ENCODE measurements around the gene IGF1.

The IGF1 gene

DNA sequence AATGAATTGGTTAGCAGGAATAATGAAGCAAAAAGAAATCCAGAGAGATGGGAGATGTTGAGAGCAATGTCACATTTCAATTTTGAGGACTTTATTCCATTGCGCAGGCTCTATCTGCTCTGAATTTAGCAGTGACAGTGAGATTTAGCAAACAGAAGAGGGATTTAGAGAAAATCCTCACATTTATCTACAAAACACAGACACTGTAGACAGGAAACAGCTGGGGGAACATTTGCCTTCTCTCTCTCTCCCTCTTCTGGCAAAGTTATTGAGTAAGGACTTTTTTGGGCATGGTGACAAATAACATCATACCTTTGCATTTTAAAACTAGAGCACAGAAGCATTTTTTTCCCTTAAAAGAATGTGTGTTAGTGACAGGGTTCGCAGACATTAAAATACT, at the start of gene IGF1:
Gene IGF1, minus strand, starts transcription at position 158 of the 400 bp plus-strand sequence. CDS start 182 bp downstream, outside the sequence.
- H3K9me3 ChIP-seq (ENCODE audit: severe bottlenecking) = no peaks in the 10 kb centered on the region
- TF ChIP-seq CTCF (IDR thresholded peaks at IDR 0.05; ENCODE audit: low read depth, low read length) = no peak
- no peaks in the 10 kb centered on the region for H3K27me3 ChIP-seq (ENCODE audit: insufficient read depth, low read depth, severe bottlenecking)
- H3K27ac ChIP-seq = no peak within 1 kb of the TSS
- H3K4me3 ChIP-seq (ENCODE audit: low read depth, low read length) = no peak within 1 kb of the TSS
- DNase-seq = peak; percentile 16
- H3K36me3 ChIP-seq = no peaks in the 10 kb centered on the region

GRCh38 chr12:102528111-102528510, 47.7 kb upstream of the IGF1 start:
- DNase-seq = no peak
- Histone ChIP-seq H3K27me3 (ENCODE audit: insufficient read depth, low read depth, severe bottlenecking) (no peaks in the 10 kb centered on the region), H3K36me3 (no peaks in the 10 kb centered on the region), H3K9me3 (ENCODE audit: severe bottlenecking) (no peaks in the 10 kb centered on the region), H3K4me3 (ENCODE audit: low read depth, low read length) (no peak overlapping the region), H3K27ac (no peak overlapping the region)
- TF ChIP-seq CTCF (IDR thresholded peaks at IDR 0.05; ENCODE audit: low read depth, low read length) = no peak

- no peak overlapping the region for H3K27ac ChIP-seq
- H3K9me3 ChIP-seq (ENCODE audit: severe bottlenecking) = no peaks in the 10 kb centered on the region
- no peak overlapping the region for H3K4me3 ChIP-seq (ENCODE audit: low read depth, low read length)
- H3K36me3 ChIP-seq = no peaks in the 10 kb centered on the region
- DNase-seq = no peak
- TF ChIP-seq CTCF (IDR thresholded peaks at IDR 0.05; ENCODE audit: low read depth, low read length) = no peak
- no peaks in the 10 kb centered on the region for H3K27me3 ChIP-seq (ENCODE audit: insufficient read depth, low read depth, severe bottlenecking)
Observed at GRCh38 chr12:102527171-102527720, 46.9 kb upstream of the IGF1 start.

GRCh38 chr12:102526656-102527055, 46.3 kb upstream of the IGF1 start:
- Histone ChIP-seq H3K9me3 (ENCODE audit: severe bottlenecking) (no peaks in the 10 kb centered on the region), H3K27ac (no peak overlapping the region), H3K4me3 (ENCODE audit: low read depth, low read length) (no peak overlapping the region), H3K36me3 (no peaks in the 10 kb centered on the region), H3K27me3 (ENCODE audit: insufficient read depth, low read depth, severe bottlenecking) (no peaks in the 10 kb centered on the region)
- DNase-seq = no peak
- no peak for TF ChIP-seq CTCF (IDR thresholded peaks at IDR 0.05; ENCODE audit: low read depth, low read length)

- Histone ChIP-seq H3K27ac (no peak overlapping the region), H3K9me3 (ENCODE audit: severe bottlenecking) (no peaks in the 10 kb centered on the region), H3K27me3 (ENCODE audit: insufficient read depth, low read depth, severe bottlenecking) (no peaks in the 10 kb centered on the region), H3K4me3 (ENCODE audit: low read depth, low read length) (no peak overlapping the region), H3K36me3 (no peaks in the 10 kb centered on the region)
- no peak for DNase-seq
- no peak for TF ChIP-seq CTCF (IDR thresholded peaks at IDR 0.05; ENCODE audit: low read depth, low read length)
Observed at GRCh38 chr12:102522768-102523167, 42.4 kb upstream of the IGF1 start.

DNA sequence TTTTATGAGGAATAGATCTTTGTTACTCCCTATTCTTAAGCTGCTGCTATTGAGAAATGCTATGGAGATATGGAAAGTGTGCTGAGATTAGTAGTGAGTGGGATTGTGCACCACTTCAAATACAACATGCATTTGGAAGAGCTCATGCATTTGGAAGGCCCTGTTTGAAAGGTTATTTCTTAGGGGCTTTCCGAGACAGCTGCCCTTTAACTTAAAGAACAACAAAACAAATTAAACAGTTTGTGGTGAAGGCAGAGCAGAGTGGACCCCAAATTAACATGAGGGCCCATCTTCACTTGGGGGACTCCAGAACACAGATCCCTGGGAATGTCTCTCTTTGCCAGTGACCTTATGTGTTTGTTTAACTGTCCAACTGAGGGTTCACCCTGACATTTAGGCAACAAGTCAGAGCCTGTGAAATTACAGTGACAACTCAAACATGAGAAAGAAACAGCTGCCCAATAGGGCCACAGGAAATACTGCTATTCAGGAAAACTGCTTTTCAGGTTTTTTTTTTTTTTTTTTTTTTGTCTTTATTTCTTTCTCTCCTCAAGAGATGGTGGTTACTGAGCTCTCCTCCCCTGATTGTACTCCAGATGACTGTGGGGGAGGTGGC, 41.4 kb upstream of the IGF1 start:
- no peak for DNase-seq
- no peak for TF ChIP-seq CTCF (IDR thresholded peaks at IDR 0.05; ENCODE audit: low read depth, low read length)
- Histone ChIP-seq H3K36me3 (no peaks in the 10 kb centered on the region), H3K4me3 (ENCODE audit: low read depth, low read length) (no peak overlapping the region), H3K27ac (no peak overlapping the region), H3K27me3 (ENCODE audit: insufficient read depth, low read depth, severe bottlenecking) (no peaks in the 10 kb centered on the region), H3K9me3 (ENCODE audit: severe bottlenecking) (no peaks in the 10 kb centered on the region)
